ENCODE results near the gene FAM181B.

FAM181B gene

DNA sequence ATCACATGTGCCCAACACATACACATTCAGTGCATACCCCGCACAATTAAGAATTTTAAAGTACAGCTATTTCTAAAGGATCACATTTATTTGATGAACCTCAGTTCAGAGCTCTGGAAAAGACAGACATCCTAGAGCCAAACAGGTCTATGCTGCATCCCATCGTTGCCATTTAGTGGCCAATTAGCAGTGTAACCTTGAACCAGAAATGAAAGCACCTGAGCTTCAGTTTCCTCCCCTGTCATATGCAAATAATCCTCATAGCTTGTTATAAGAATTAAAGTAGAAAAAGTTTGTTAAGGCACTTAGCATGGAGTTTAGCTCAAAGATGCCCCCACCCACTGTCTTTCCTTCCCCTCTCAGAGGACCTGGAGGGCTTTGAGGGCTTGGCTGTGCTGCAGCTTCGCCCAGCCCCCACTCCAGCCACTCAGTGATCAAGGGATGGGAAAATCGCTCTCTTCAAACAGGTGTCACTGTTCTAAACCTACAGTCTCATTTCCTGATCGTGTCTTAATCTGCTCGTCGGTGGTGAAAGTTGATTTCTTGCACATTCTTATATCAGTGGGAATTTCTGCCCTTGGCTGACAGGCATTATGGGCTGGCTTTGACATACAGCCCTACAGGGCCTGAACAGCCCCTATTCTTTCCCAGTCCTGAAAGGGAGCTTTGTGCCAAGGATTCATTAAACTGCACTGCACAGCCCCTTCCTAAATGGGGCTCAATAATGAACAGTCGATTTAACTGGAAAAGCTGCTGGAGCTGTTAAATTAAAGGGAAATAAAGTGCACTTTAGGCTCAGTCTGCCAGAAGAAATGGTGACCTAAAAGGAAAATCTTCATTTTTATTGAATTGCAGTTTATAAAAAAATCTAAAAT lies 23.3 kb upstream of the FAM181B start:
- no peak for TF ChIP-seq CTCF (IDR thresholded peaks at IDR 0.05; ENCODE audit: low read depth, low read length)
- no peak overlapping the region for H3K4me3 ChIP-seq (replicated peaks in 1 of 2; ENCODE audit: low read depth in 2 of 2, low read length in 2 of 2)
- no peak for DNase-seq (ENCODE audit: low read depth in 2 of 2)

GRCh38 chr11:82754410-82754809 lies 20.7 kb upstream of the FAM181B start:
- DNase-seq (ENCODE audit: low read depth in 2 of 2) = no peak
- TF ChIP-seq CTCF (IDR thresholded peaks at IDR 0.05; ENCODE audit: low read depth, low read length) = no peak
- H3K4me3 ChIP-seq (replicated peaks in 1 of 2; ENCODE audit: low read depth in 2 of 2, low read length in 2 of 2) = no peak overlapping the region

- H3K4me3 ChIP-seq (replicated peaks in 1 of 2; ENCODE audit: low read depth in 2 of 2, low read length in 2 of 2) = no peak overlapping the region
- DNase-seq (ENCODE audit: low read depth in 2 of 2) = no peak
- TF ChIP-seq CTCF (IDR thresholded peaks at IDR 0.05; ENCODE audit: low read depth, low read length) = no peak
Measured at GRCh38 chr11:82753921-82754320, 20.3 kb upstream of the FAM181B start.

DNA sequence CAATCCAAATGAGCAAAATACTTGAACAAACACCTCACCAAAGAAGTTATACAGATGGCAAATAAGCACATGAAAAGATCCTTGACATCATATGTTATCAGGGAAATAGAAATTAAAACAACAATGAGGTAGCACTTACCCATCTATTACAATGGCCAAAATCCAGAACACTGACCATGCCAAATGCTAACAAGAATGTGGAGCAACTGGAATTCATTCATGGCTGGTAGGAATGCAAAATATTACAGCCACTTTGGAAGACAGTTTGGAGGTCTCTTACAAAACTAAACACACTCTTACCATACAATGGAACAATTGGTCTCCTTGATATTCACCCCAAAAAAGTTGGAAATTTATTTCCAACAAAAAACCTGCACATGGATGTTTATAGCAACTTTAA lies 19.1 kb upstream of the FAM181B start:
- no peak overlapping the region for H3K4me3 ChIP-seq (replicated peaks in 1 of 2; ENCODE audit: low read depth in 2 of 2, low read length in 2 of 2)
- no peak for DNase-seq (ENCODE audit: low read depth in 2 of 2)

GRCh38 chr11:82750643-82751139 lies 17.0 kb upstream of the FAM181B start:
- no peak for TF ChIP-seq CTCF (IDR thresholded peaks at IDR 0.05; ENCODE audit: low read depth, low read length)
- no peak overlapping the region for H3K4me3 ChIP-seq (replicated peaks in 1 of 2; ENCODE audit: low read depth in 2 of 2, low read length in 2 of 2)
- no peak for DNase-seq (ENCODE audit: low read depth in 2 of 2)

More for the DNA sequence above, 19.1 kb upstream of the FAM181B start:
- no peak for TF ChIP-seq CTCF (IDR thresholded peaks at IDR 0.05; ENCODE audit: low read depth, low read length)

- TF ChIP-seq CTCF (IDR thresholded peaks at IDR 0.05; ENCODE audit: low read depth, low read length) = no peak
- DNase-seq (ENCODE audit: low read depth in 2 of 2) = no peak
- no peak overlapping the region for H3K4me3 ChIP-seq (replicated peaks in 1 of 2; ENCODE audit: low read depth in 2 of 2, low read length in 2 of 2)
Measured at GRCh38 chr11:82747471-82747870, 13.8 kb upstream of the FAM181B start.

Data from cardiac fibroblast (primary cell).